Measurements from ENCODE around the gene C2CD3.
"Not testable (repeated sequence)": the region's sequence is repeated elsewhere in the genome, so short reads cannot be mapped to it uniquely, and the experiment has no call there.

Gene C2CD3

GRCh38 chr11:74162681-74163467, 7.9 kb downstream of the C2CD3 start:
- DNase-seq (ENCODE audit: low read depth in 2 of 2): no peak

GRCh38 chr11:74159642-74160041, 11.2 kb downstream of the C2CD3 start:
- no peak for DNase-seq (ENCODE audit: low read depth in 2 of 2)

DNA sequence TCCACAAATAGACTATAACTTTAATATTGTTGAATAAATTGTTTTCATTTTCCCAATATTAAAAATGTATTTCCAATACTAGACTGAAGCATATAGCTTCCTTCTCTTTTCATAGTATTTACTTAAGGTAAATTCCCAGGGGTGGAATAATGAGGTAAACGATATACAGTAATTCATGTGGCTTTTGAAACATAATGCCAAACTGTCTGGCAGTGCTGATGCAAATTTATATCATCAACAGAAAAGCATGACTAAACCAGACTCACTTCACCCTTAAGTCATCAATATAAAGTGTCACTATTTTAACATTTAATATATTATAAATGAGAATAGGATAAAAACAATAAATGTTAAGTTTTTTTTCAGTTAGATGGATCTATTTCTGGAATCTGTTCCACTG, 13.6 kb downstream of the C2CD3 start:
- no peak for DNase-seq (ENCODE audit: low read depth in 2 of 2)

GRCh38 chr11:74154620-74155281, 16.1 kb downstream of the C2CD3 start:
- DNase-seq (ENCODE audit: low read depth in 2 of 2): no peak

DNA sequence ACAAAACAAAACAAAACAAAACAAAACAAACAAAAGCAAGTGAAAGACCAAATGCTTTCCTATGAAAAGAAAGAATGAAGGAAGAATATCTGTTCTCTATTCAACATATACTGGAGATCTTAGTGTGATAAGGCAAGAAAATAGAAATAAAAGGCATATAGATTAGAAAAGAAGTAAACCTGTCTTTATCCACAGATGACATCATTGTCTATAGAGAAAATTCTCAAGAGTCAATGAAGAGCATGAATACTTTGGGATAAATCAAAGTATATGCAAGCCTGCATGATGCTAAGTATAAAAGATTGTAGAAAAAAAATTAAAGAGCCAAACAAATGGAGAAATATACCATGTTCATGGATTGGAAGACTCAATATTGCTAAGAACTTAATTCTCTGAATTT, 17.6 kb downstream of the C2CD3 start:
- no peak for DNase-seq (ENCODE audit: low read depth in 2 of 2)

- DNase-seq (ENCODE audit: low read depth in 2 of 2): no peak
Measured at GRCh38 chr11:74147199-74147929, 23.4 kb downstream of the C2CD3 start.

- DNase-seq (ENCODE audit: low read depth in 2 of 2): no peak
Measured at GRCh38 chr11:74144592-74144991, 26.2 kb downstream of the C2CD3 start.

DNA sequence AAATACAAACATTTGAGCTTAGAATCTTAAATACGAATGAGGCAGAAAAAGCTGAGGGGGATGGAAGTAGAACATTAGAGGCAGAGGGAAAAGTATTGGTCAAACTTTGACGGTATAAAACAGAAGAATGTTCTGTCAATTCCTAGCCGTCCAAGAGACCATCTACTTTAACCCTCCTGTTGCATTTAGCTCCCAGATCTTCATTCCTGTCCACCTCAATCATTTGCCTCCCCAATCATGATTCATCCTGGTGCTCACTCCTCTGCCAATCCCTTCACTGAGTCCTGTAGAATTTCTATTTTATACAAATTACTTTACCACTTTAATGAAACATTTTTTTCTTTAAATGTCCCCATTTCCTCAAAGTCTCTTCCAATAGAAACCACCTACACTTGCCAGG, 28.2 kb downstream of the C2CD3 start:
- no peak for DNase-seq (ENCODE audit: low read depth in 2 of 2)

DNA sequence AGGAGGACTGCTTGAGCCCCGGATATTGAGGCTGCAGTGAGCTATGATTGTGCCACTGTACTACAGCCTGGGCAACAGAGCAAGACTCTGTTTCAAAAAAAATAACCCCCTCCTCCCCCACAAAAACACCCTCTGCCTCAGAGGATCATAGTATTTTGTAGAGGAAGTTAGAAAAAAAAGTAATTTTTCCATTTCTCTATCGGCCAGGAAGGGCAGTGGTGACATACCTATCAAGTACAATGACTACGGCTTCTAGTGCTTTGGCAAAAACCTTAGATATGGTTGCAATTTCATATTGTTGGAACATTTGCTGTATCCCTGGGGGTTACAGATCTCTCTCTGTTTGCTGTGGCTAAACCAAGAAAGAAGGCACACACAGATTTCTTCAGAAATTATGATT, 28.9 kb downstream of the C2CD3 start:
- DNase-seq (ENCODE audit: low read depth in 2 of 2): no peak

GRCh38 chr11:74141241-74141695, 29.5 kb downstream of the C2CD3 start:
- DNase-seq (ENCODE audit: low read depth in 2 of 2): no peak

DNA sequence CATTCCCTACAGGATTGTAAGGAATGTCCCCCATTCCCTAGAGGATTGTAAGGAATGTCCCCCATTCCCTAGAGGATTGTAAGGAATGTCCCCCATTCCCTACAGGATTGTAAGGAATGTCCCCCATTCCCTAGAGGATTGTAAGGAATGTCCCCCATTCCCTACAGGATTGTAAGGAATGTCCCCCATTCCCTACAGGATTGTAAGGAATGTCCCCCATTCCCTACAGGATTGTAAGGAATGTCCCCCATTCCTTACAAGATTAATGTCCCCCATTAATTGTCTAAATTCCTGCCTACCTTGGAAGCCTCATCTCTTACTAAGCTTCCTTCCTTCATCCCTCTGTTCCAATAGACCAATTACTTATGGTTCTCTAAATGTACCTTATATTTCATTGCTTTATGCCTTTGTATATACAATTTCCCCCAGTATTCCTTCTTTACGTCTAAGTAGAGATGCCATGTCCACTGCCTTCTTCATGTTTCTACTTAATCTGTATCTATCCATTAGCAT, 30.8 kb downstream of the C2CD3 start:
- not testable (repeated sequence) for DNase-seq (ENCODE audit: low read depth in 2 of 2)

- DNase-seq (ENCODE audit: low read depth in 2 of 2): no peak
Measured at GRCh38 chr11:74139151-74139918, 31.5 kb downstream of the C2CD3 start.

DNA sequence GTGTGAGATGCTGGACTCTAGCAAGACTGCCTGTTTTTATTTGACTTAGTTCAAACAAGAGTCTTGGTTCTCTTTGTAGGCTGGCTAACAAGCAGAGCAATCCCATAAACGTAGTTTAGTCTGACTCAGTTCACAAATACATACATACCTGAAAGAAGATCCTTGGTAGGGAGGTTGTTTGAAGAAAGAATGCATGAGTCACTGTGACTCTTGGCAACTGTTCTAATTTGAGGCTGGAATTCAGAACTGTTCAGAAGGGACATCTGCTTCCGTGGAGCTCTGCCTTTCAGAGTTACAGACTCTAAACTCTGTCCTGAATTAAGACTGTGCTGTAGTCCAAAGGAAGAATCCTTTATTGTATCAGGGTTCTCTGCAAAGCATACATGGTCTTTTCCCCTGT, 32.2 kb downstream of the C2CD3 start:
- no peak for DNase-seq (ENCODE audit: low read depth in 2 of 2)

DNA sequence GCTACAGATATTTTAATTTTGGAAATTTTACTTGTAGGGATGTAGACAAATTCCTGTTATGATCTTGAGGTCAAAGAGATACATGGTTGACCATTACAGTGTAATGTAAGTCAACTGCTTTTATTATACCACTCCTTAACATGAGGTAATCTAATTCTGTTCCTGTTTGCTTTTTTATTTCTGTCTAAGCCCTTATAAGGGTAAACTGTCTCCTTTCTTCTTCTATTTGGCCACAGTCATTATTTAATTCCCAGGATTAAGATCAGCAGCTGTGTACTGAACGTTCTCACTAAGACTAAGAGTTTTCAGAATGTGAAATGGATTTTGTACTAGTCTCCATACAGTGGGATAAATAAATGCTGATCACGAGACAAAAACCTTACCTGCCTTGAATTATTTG, 32.8 kb downstream of the C2CD3 start:
- DNase-seq (ENCODE audit: low read depth in 2 of 2): no peak

DNA sequence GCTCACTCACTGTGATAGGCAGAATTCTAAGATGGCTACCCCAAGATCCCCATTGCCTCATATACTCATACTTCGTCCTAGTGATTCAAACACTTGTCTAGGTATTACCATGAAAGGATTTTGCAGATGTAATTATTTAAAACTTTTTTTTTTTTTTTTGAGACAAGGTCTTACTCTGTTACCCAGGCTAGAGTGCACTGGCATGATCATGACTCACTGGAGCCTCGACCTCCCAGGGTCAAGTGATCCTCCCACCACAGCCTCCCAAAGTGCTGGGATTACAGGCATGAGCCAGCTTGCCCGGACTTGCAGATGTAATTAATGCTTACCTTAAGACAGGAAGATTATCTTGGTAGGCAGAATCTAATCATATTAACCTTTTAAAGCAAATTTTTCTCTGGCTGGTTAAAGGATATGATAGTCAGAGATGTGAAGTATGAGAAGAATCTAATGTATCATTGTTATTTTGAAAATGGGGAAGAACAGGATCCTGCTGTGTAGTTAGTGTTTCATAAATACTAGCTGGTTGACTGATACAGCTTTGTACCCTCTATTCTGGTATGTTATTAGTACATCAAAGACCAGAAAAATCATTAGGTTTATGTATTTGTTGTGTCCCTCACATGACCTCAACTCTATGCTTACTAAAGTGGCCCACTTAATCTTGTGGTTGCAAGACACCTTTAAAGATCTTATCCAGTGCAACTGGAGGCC, 35.5 kb downstream of the C2CD3 start:
- no peak for DNase-seq (ENCODE audit: low read depth in 2 of 2)

GRCh38 chr11:74134661-74135060, 36.1 kb downstream of the C2CD3 start:
- DNase-seq (ENCODE audit: low read depth in 2 of 2): no peak

DNA sequence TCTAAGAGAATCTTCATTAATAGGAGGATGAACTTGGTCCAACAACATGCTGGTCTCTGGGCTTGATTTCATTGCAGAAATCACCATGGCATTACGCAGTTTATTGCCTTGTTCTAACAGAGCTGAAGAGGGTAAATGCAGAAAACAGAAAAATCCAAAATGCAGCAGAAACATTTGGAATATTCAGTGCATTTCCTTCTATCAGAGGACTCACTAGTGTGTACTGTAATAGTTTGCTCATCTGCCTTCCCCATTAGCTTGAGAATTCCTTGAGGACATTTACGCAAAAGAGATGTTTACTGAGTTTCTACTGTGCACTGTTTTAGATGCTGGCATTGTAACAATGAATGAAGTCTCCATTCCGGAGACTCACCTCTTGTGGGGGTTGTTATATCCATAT, 37.4 kb downstream of the C2CD3 start:
- no peak for DNase-seq (ENCODE audit: low read depth in 2 of 2)

- DNase-seq (ENCODE audit: low read depth in 2 of 2): no peak
Measured at GRCh38 chr11:74132833-74133232, 38.0 kb downstream of the C2CD3 start.

DNA sequence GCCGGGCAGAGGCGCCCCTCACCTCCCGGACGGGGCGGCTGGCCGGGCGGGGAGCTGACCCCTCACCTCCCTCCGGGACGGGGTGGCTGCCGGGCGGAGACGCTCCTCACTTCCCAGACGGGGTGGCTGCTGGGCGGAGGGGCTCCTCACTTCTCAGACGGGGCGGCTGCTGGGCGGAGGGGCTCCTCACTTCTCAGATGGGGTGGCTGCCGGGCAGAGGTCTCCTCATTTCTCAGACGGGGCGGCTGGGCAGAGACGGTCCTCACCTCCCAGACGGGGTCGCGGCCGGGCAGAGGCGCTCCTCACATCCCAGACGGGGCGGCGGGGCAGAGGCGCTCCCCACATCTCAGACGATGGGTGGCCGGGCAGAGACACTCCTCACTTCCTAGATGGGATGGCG, 41.7 kb downstream of the C2CD3 start:
- DNase-seq (ENCODE audit: low read depth in 2 of 2): not testable (repeated sequence)

GRCh38 chr11:74123008-74123448, 47.8 kb downstream of the C2CD3 start:
- DNase-seq (ENCODE audit: low read depth in 2 of 2): no peak

DNA sequence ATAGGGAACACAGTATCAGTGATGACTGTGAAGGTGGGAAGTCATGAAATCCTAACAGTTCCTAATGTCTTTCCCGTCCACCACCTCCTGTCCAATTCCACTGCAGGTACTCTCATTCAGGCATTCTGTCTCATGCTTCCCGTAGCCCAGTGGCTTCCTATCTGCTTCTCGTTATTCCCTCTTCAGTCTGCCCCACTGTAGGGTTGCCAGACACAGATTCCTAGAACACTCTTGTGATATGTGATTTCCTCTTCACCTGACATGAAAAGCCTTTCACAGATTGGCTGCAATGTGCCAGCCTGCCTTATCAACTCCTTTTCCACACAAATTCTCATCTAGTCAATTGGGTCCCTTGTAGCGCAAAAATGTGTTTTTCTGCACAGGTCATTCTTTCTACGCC, 49.0 kb downstream of the C2CD3 start:
- DNase-seq (ENCODE audit: low read depth in 2 of 2): no peak

Data from stimulated activated CD8-positive, alpha-beta memory T cell treated with anti-CD3 and anti-CD28 coated beads, Interleukin-15, amount 100 ng/mL, for 48 hours (primary cell).